ENCODE measurements around the gene EID3. TPM values are rescaled to one million over a fixed set of nuclear protein-coding genes. Genes with fewer than 3 reads are reported as not detected.
A peak's percentile ranks its signal among the peaks of the same experiment; 100 is the strongest.

The EID3 gene
- polyA plus RNA-seq, 2 of the 4 experiments (the other 2 are of a cell fraction), result 6.8 to 12.2 TPM

DNA sequence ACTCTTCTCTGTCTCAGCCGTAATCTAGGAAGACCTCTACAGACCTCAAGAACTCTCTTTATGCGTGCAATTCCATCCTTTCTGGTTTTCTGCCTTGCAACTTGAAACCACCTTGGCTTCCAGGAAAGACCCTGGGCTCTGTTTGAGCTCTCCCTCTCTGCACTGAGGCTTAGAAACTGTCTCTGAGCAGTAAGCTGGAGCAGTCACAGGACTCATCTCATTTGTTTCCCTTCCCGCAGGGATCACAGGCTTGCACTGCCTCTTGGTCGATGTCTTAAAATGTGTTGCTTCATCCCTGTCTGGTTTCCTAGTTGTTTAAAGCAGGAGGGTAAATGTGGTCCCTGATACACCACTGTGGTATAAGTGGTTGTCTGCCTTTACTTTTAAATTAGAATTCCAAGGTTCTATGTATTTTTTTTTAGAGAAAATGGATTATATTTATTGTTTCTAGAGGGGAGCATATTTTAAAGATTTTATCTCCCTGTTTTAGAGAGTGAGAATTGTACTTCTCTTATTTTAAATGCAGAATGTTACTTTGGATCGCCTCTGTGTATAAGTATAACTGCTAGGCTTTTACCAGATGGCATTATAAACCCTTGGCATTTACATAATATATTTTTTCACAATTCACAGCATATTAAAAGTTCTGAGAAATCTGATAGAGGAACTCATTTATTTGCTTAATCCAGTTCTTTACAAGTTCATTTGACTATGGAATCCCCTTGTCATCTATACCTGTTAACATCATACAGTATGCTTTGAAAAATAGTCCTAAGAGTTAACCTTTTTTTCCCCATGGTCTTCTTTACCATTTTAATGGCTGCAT is 26.4 kb downstream of the EID3 start:
- ATAC-seq (peak; percentile 42 to 45; a peak in 5 of 6 replicates), FAIRE-seq (no peak), DNase-seq (ENCODE audit: low read depth in 1 of 2, low spot score in 1 of 2) (peak in 1 of 2 experiments; percentile 63)
- Histone ChIP-seq H3K9me3 (no peaks in the 10 kb centered on the region), H3K27ac (peak overlapping the region in 1 of 2 experiments; percentile 63; a peak in 3 of 6 replicates), H3K4me3 (no peak overlapping the region), H3K4me2 (peak overlapping the region; percentile 39), H3K4me1 (peaks cover 100% of the 10 kb centered on the region)
- POLR2A ChIA-PET, result no interaction called here
- 48% methylated on average over 5 of the region's 5 CpGs for WGBS (ENCODE audit: missing lambda C conversion rate)
- CTCF ChIA-PET, result no interaction called here
- TF ChIP-seq NFE2L2 (conservative IDR thresholded peaks at IDR 0.05; ENCODE audit: low read length), result no peak
- TF ChIP-seq, protein P1, sequence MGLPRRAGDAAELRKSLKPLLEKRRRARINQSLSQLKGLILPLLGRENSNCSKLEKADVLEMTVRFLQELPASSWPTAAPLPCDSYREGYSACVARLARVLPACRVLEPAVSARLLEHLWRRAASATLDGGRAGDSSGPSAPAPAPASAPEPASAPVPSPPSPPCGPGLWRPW (IDR thresholded peaks at IDR 0.05), result no peak
- TF ChIP-seq RNF2 (IDR thresholded peaks at IDR 0.05; ENCODE audit: borderline replicate concordance, low read depth), result no peak
- TF ChIP-seq, protein P2, sequence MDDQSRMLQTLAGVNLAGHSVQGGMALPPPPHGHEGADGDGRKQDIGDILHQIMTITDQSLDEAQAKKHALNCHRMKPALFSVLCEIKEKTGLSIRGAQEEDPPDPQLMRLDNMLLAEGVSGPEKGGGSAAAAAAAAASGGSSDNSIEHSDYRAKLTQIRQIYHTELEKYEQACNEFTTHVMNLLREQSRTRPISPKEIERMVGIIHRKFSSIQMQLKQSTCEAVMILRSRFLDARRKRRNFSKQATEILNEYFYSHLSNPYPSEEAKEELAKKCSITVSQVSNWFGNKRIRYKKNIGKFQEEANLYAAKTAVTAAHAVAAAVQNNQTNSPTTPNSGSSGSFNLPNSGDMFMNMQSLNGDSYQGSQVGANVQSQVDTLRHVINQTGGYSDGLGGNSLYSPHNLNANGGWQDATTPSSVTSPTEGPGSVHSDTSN (IDR thresholded peaks at IDR 0.05), result no peak
- no peak for TF ChIP-seq FOXS1 (CRISPR knock-in tag; IDR thresholded peaks at IDR 0.05)
- no peak for TF ChIP-seq KDM1A (IDR thresholded peaks at IDR 0.05; ENCODE audit: low read depth)
- TF ChIP-seq, protein P3, sequence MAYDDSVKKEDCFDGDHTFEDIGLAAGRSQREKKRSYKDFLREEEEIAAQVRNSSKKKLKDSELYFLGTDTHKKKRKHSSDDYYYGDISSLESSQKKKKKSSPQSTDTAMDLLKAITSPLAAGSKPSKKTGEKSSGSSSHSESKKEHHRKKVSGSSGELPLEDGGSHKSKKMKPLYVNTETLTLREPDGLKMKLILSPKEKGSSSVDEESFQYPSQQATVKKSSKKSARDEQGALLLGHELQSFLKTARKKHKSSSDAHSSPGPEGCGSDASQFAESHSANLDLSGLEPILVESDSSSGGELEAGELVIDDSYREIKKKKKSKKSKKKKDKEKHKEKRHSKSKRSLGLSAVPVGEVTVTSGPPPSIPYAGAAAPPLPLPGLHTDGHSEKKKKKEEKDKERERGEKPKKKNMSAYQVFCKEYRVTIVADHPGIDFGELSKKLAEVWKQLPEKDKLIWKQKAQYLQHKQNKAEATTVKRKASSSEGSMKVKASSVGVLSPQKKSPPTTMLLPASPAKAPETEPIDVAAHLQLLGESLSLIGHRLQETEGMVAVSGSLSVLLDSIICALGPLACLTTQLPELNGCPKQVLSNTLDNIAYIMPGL (CRISPR knock-in tag; IDR thresholded peaks at IDR 0.05; ENCODE audit: borderline replicate concordance), result 0 out of 2 replicates have a peak, but pooled peaks have one; percentile 20
- TF ChIP-seq JUNB (IDR thresholded peaks at IDR 0.05), result no peak
- TF ChIP-seq SMC3 (IDR thresholded peaks at IDR 0.05), result no peak
- no peak for TF ChIP-seq MAZ (IDR thresholded peaks at IDR 0.05; ENCODE audit: borderline replicate concordance, low read depth, low read length)
- TF ChIP-seq, protein P4, sequence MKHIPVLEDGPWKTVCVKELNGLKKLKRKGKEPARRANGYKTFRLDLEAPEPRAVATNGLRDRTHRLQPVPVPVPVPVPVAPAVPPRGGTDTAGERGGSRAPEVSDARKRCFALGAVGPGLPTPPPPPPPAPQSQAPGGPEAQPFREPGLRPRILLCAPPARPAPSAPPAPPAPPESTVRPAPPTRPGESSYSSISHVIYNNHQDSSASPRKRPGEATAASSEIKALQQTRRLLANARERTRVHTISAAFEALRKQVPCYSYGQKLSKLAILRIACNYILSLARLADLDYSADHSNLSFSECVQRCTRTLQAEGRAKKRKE (CRISPR knock-in tag; IDR thresholded peaks at IDR 0.05; ENCODE audit: low read depth), result no peak
- TF ChIP-seq NR3C1 (IDR thresholded peaks at IDR 0.05), result no peak
- TF ChIP-seq, protein P5, sequence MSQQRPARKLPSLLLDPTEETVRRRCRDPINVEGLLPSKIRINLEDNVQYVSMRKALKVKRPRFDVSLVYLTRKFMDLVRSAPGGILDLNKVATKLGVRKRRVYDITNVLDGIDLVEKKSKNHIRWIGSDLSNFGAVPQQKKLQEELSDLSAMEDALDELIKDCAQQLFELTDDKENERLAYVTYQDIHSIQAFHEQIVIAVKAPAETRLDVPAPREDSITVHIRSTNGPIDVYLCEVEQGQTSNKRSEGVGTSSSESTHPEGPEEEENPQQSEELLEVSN (IDR thresholded peaks at IDR 0.05; ENCODE audit: borderline replicate concordance, low read depth), result no peak
- TF ChIP-seq ZC3H11A (IDR thresholded peaks at IDR 0.05), result no peak
- TF ChIP-seq, protein P6, sequence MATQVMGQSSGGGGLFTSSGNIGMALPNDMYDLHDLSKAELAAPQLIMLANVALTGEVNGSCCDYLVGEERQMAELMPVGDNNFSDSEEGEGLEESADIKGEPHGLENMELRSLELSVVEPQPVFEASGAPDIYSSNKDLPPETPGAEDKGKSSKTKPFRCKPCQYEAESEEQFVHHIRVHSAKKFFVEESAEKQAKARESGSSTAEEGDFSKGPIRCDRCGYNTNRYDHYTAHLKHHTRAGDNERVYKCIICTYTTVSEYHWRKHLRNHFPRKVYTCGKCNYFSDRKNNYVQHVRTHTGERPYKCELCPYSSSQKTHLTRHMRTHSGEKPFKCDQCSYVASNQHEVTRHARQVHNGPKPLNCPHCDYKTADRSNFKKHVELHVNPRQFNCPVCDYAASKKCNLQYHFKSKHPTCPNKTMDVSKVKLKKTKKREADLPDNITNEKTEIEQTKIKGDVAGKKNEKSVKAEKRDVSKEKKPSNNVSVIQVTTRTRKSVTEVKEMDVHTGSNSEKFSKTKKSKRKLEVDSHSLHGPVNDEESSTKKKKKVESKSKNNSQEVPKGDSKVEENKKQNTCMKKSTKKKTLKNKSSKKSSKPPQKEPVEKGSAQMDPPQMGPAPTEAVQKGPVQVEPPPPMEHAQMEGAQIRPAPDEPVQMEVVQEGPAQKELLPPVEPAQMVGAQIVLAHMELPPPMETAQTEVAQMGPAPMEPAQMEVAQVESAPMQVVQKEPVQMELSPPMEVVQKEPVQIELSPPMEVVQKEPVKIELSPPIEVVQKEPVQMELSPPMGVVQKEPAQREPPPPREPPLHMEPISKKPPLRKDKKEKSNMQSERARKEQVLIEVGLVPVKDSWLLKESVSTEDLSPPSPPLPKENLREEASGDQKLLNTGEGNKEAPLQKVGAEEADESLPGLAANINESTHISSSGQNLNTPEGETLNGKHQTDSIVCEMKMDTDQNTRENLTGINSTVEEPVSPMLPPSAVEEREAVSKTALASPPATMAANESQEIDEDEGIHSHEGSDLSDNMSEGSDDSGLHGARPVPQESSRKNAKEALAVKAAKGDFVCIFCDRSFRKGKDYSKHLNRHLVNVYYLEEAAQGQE (IDR thresholded peaks at IDR 0.05), result no peak
- 0 out of 2 replicates have a peak, but pooled peaks have one; percentile 54 for TF ChIP-seq POLR2AphosphoS2 (conservative IDR thresholded peaks at IDR 0.05; ENCODE audit: low read length)
- no peak for TF ChIP-seq BHLHE40 (IDR thresholded peaks at IDR 0.05; ENCODE audit: low read depth, low read length)
- TF ChIP-seq CBX8 (IDR thresholded peaks at IDR 0.05), result no peak
- TF ChIP-seq HOXA7 (CRISPR knock-in tag; IDR thresholded peaks at IDR 0.05), result peak; percentile 88; the same call in 1 of the 2 replicates
- no peak for TF ChIP-seq RFX5 (IDR thresholded peaks at IDR 0.05)
- no peak for TF ChIP-seq HOXB5 (CRISPR knock-in tag; IDR thresholded peaks at IDR 0.05)
- TF ChIP-seq MYC (IDR thresholded peaks at IDR 0.05; ENCODE audit: borderline replicate concordance, low read length), result no peak
- no peak for TF ChIP-seq EP300 (IDR thresholded peaks at IDR 0.05)
- TF ChIP-seq HOXB13 (CRISPR knock-in tag; IDR thresholded peaks at IDR 0.05; ENCODE audit: low read depth), result no peak
- no peak for TF ChIP-seq HDAC2 (IDR thresholded peaks at IDR 0.05)
- TF ChIP-seq, protein P7, sequence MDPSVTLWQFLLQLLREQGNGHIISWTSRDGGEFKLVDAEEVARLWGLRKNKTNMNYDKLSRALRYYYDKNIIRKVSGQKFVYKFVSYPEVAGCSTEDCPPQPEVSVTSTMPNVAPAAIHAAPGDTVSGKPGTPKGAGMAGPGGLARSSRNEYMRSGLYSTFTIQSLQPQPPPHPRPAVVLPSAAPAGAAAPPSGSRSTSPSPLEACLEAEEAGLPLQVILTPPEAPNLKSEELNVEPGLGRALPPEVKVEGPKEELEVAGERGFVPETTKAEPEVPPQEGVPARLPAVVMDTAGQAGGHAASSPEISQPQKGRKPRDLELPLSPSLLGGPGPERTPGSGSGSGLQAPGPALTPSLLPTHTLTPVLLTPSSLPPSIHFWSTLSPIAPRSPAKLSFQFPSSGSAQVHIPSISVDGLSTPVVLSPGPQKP (IDR thresholded peaks at IDR 0.05; ENCODE audit: low read depth, low read length), result no peak
- TF ChIP-seq POLR2A (IDR thresholded peaks at IDR 0.05; ENCODE audit: low read length), result no peak
- no peak for TF ChIP-seq JUN (IDR thresholded peaks at IDR 0.05)
- peak; percentile 96 for TF ChIP-seq FOSB (CRISPR knock-in tag; IDR thresholded peaks at IDR 0.05)
- 0 out of 4 replicates have a peak, but pooled peaks of 1 of the 2 experiments have one; percentile 31 for TF ChIP-seq CEBPB (IDR thresholded peaks at IDR 0.05)
- TF ChIP-seq CHD2 (IDR thresholded peaks at IDR 0.05; ENCODE audit: low read length, partially characterized antibody), result no peak
- TF ChIP-seq EHF (CRISPR knock-in tag; IDR thresholded peaks at IDR 0.05), result no peak
- no peak for TF ChIP-seq ZNF302 (CRISPR knock-in tag; IDR thresholded peaks at IDR 0.05)
